HG03139 (cell line): ENCODE data around the gene PEX16.
A peak's percentile ranks its signal among the peaks of the same experiment; 100 is the strongest.

Experiments used
- ATAC-seq: cut with Tn5 transposase; IDR thresholded peaks from one replicate; pipeline ENCODE4 v1.9.1; 2021; ENCODE audit not compliant: unreplicated experiment

The PEX16 gene

GRCh38 chr11:45931739-45932138 is 14.1 kb upstream of the PEX16 start:
- no peak for ATAC-seq

GRCh38 chr11:45930951-45931570 is 13.4 kb upstream of the PEX16 start:
- no peak for ATAC-seq

- peak; percentile 90 for ATAC-seq
These were observed 12.5 kb upstream of the PEX16 start for GRCh38 chr11:45930031-45930794.

- ATAC-seq, result peak; percentile 10
These were observed 11.9 kb upstream of the PEX16 start for GRCh38 chr11:45929486-45930030.

- ATAC-seq, result no peak
These were observed 11.0 kb upstream of the PEX16 start for GRCh38 chr11:45928535-45929215.

- ATAC-seq, result no peak
These were observed 10.2 kb upstream of the PEX16 start for GRCh38 chr11:45927684-45928413.

- ATAC-seq, result no peak
These were observed 9.6 kb upstream of the PEX16 start for GRCh38 chr11:45927332-45927683.

GRCh38 chr11:45926536-45927331 is 9.1 kb upstream of the PEX16 start:
- ATAC-seq, result no peak

- no peak for ATAC-seq
These were observed 8.3 kb upstream of the PEX16 start for GRCh38 chr11:45926001-45926401.

GRCh38 chr11:45925550-45925949 is 7.9 kb upstream of the PEX16 start:
- no peak for ATAC-seq

- ATAC-seq, result no peak
These were observed 7.2 kb upstream of the PEX16 start for GRCh38 chr11:45924927-45925326.

GRCh38 chr11:45924036-45924915 is 6.6 kb upstream of the PEX16 start:
- ATAC-seq, result no peak

- ATAC-seq, result no peak
These were observed 4.9 kb upstream of the PEX16 start, which contains the start of gene LARGE2 for GRCh38 chr11:45922425-45923082. Gene LARGE2, plus strand, starts transcription at chr11:45922656. Its CDS starts 227 bp downstream, at chr11:45922883.

GRCh38 chr11:45921561-45922424 is 4.1 kb upstream of the PEX16 start:
- ATAC-seq, result no peak

- no peak for ATAC-seq
These were observed 3.1 kb upstream of the PEX16 start for GRCh38 chr11:45920531-45921477.

GRCh38 chr11:45919806-45920530 is 2.3 kb upstream of the PEX16 start:
- no peak for ATAC-seq
